Neuron (in vitro differentiated cells): ENCODE results near the gene C11orf42.

ENCODE experiments used
- H2AFZ ChIP-seq: one replicate; pipeline ENCODE4 v1.6.1; 2013; ENCODE audit warnings: low read depth, mild to moderate bottlenecking, inconsistent platforms, low read length, moderate library complexity
- H3K27me3 ChIP-seq: one replicate; pipeline ENCODE4 v1.6.1; 2013; ENCODE audit warnings: low read length; ENCODE audit not compliant: insufficient read depth
- H3K36me3 ChIP-seq: one replicate; pipeline ENCODE4 v1.6.1; 2013; ENCODE audit warnings: low read length; ENCODE audit not compliant: insufficient read depth
- H3K4me1 ChIP-seq: one replicate; pipeline ENCODE4 v1.6.1; 2013; ENCODE audit warnings: low read length; ENCODE audit not compliant: insufficient read depth
- H3K4me3 ChIP-seq: 2 replicates; pipeline ENCODE4 v1.5.1; 2013; ENCODE audit warnings: mild to moderate bottlenecking, low read length, moderate library complexity
- H3K9me3 ChIP-seq: one replicate; pipeline ENCODE4 v1.6.1; 2013; ENCODE audit warnings: low read length

Gene C11orf42

GRCh38 chr11:6204706-6205105 is 651 bp upstream of the C11orf42 start:
- no peak overlapping the region for H3K4me3 ChIP-seq
- no peaks in the 10 kb centered on the region for H3K4me1 ChIP-seq
- no peaks in the 10 kb centered on the region for H3K27me3 ChIP-seq
- H3K9me3 ChIP-seq = no peaks in the 10 kb centered on the region
- H3K36me3 ChIP-seq = peaks cover 14% of the 10 kb centered on the region
- no peak overlapping the region for H2AFZ ChIP-seq

- H3K36me3 ChIP-seq = peaks cover 28% of the 10 kb centered on the region
Measured at GRCh38 chr11:6206456-6207180, 1.3 kb downstream of the C11orf42 start.

GRCh38 chr11:6209801-6210200 is 4.4 kb downstream of the C11orf42 start:
- Histone ChIP-seq H3K4me1 (no peaks in the 10 kb centered on the region), H2AFZ (no peak overlapping the region), H3K4me3 (no peak overlapping the region), H3K27me3 (no peaks in the 10 kb centered on the region), H3K9me3 (no peaks in the 10 kb centered on the region), H3K36me3 (peaks cover 59% of the 10 kb centered on the region)

More at GRCh38 chr11:6206456-6207180, 1.3 kb downstream of the C11orf42 start:
- Histone ChIP-seq H3K4me1 (no peaks in the 10 kb centered on the region), H2AFZ (no peak overlapping the region), H3K4me3 (no peak overlapping the region), H3K9me3 (no peaks in the 10 kb centered on the region), H3K27me3 (no peaks in the 10 kb centered on the region)

- Histone ChIP-seq H3K4me3 (no peak overlapping the region), H3K27me3 (no peaks in the 10 kb centered on the region), H3K9me3 (no peaks in the 10 kb centered on the region), H2AFZ (no peak overlapping the region), H3K36me3 (peaks cover 63% of the 10 kb centered on the region), H3K4me1 (no peaks in the 10 kb centered on the region)
Measured at GRCh38 chr11:6210274-6210955, 5.1 kb downstream of the C11orf42 start.

GRCh38 chr11:6214530-6214929 is 9.2 kb downstream of the C11orf42 start:
- Histone ChIP-seq H3K9me3 (no peaks in the 10 kb centered on the region), H3K27me3 (no peaks in the 10 kb centered on the region), H3K4me1 (no peaks in the 10 kb centered on the region), H3K36me3 (peaks cover 90% of the 10 kb centered on the region), H2AFZ (no peak overlapping the region), H3K4me3 (no peak overlapping the region)

- peaks cover 94% of the 10 kb centered on the region for H3K36me3 ChIP-seq
Measured at GRCh38 chr11:6216501-6216900, 11.1 kb downstream of the C11orf42 start.

GRCh38 chr11:6217722-6218121 is 12.4 kb downstream of the C11orf42 start:
- Histone ChIP-seq H3K4me1 (no peaks in the 10 kb centered on the region), H2AFZ (no peak overlapping the region), H3K4me3 (no peak overlapping the region), H3K36me3 (peaks cover 94% of the 10 kb centered on the region), H3K27me3 (no peaks in the 10 kb centered on the region), H3K9me3 (no peaks in the 10 kb centered on the region)

More at GRCh38 chr11:6216501-6216900, 11.1 kb downstream of the C11orf42 start:
- Histone ChIP-seq H3K4me1 (no peaks in the 10 kb centered on the region), H2AFZ (no peak overlapping the region), H3K4me3 (no peak overlapping the region), H3K9me3 (no peaks in the 10 kb centered on the region), H3K27me3 (no peaks in the 10 kb centered on the region)

- peaks cover 92% of the 10 kb centered on the region for H3K36me3 ChIP-seq
- H3K27me3 ChIP-seq = no peaks in the 10 kb centered on the region
- no peaks in the 10 kb centered on the region for H3K9me3 ChIP-seq
- no peaks in the 10 kb centered on the region for H3K4me1 ChIP-seq
- H2AFZ ChIP-seq = no peak overlapping the region
- H3K4me3 ChIP-seq = no peak overlapping the region
Measured at GRCh38 chr11:6219359-6219758, 14.0 kb downstream of the C11orf42 start.

- Histone ChIP-seq H3K9me3 (no peaks in the 10 kb centered on the region), H2AFZ (no peak overlapping the region), H3K4me1 (no peaks in the 10 kb centered on the region), H3K27me3 (no peaks in the 10 kb centered on the region), H3K36me3 (peaks cover 54% of the 10 kb centered on the region), H3K4me3 (no peak overlapping the region)
Measured at GRCh38 chr11:6223854-6224253, 18.5 kb downstream of the C11orf42 start.

GRCh38 chr11:6224421-6224820 is 19.1 kb downstream of the C11orf42 start:
- H2AFZ ChIP-seq = no peak overlapping the region
- H3K9me3 ChIP-seq = no peaks in the 10 kb centered on the region
- no peak overlapping the region for H3K4me3 ChIP-seq
- H3K4me1 ChIP-seq = no peaks in the 10 kb centered on the region
- H3K27me3 ChIP-seq = no peaks in the 10 kb centered on the region
- peaks cover 48% of the 10 kb centered on the region for H3K36me3 ChIP-seq

GRCh38 chr11:6225024-6225423 is 19.7 kb downstream of the C11orf42 start:
- Histone ChIP-seq H3K4me3 (no peak overlapping the region), H3K9me3 (no peaks in the 10 kb centered on the region), H3K27me3 (no peaks in the 10 kb centered on the region)

GRCh38 chr11:6225896-6226295 is 20.5 kb downstream of the C11orf42 start:
- Histone ChIP-seq H3K9me3 (no peaks in the 10 kb centered on the region), H3K4me3 (no peak overlapping the region), H2AFZ (no peak overlapping the region), H3K27me3 (no peaks in the 10 kb centered on the region), H3K4me1 (no peaks in the 10 kb centered on the region), H3K36me3 (peaks cover 36% of the 10 kb centered on the region)

More at GRCh38 chr11:6225024-6225423, 19.7 kb downstream of the C11orf42 start:
- Histone ChIP-seq H3K4me1 (no peaks in the 10 kb centered on the region), H2AFZ (no peak overlapping the region), H3K36me3 (peaks cover 42% of the 10 kb centered on the region)

GRCh38 chr11:6228520-6228919 is 23.2 kb downstream of the C11orf42 start:
- H3K4me1 ChIP-seq = peaks cover 6% of the 10 kb centered on the region
- no peak overlapping the region for H2AFZ ChIP-seq
- no peak overlapping the region for H3K4me3 ChIP-seq
- H3K36me3 ChIP-seq = peaks cover 10% of the 10 kb centered on the region
- no peaks in the 10 kb centered on the region for H3K27me3 ChIP-seq
- H3K9me3 ChIP-seq = no peaks in the 10 kb centered on the region
